GM18951 (cell line): ENCODE data around the gene CASP14.
"Not testable (repeated sequence)": the region's sequence is repeated elsewhere in the genome, so short reads cannot be mapped to it uniquely, and the experiment has no call there.

ENCODE experiments used
- POLR2A ChIP-seq: IDR thresholded peaks from 4 replicates; pipeline ENCODE4 v1.6.1; 2011; ENCODE audit warnings: mild to moderate bottlenecking; ENCODE audit not compliant: insufficient read length, insufficient read depth; ENCODE audit errors: extremely low read depth
- in situ Hi-C: fragments of 300-500 bp; cut with MboI; formaldehyde crosslinking; loops from one replicate; pipeline ENCODE4 v1.12.0; 2022; ENCODE audit warnings: low sequenced_read_pairs, mixed read lengths, inconsistent platforms; ENCODE audit not compliant: unreplicated experiment

CASP14 gene

GRCh38 chr19:15091918-15092753, 42.9 kb downstream of the CASP14 start:
- in situ Hi-C loops = no loop called here
- TF ChIP-seq POLR2A = no peak

DNA sequence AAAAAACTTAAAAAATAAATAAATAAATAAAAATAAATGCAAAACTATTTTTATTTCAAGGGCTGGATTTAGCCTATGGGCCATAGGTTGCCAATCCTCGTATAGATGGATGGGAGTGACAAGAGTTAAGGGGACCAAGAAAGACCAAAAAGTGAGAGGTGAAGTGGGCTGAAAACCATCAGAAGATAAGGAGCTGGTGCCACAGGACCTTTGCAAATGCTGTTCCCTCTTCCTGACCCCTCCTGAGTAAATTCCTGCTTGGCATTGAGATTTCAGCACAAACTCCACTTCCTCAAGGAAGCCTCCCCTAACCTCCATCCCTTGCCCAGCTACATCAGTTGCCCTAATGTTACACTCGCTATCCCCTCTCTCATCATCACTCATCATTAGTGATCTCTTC, 43.7 kb downstream of the CASP14 start:
- in situ Hi-C loops = no loop called here
- no peak for TF ChIP-seq POLR2A

DNA sequence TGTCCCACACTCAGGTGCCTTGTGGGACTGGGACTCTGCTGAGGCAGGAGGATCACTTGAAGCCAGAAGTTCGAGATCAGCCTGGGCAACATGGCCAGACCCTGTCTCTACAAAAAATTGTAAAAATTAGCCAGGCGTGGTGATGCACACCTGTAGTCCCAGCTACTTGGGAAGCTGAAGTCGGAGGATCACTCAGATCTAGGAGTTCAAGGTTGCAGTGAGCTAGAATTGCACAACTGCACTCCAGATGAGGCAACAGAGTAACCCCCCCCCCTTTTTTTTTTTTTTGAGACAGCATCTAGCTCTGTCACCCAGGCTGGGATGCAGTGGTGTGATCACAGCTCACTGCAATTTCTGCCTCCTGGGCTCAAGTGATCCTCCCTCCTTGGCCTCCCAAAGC, 46.9 kb downstream of the CASP14 start:
- no peak for TF ChIP-seq POLR2A
- in situ Hi-C loops = no loop called here

- in situ Hi-C loops = not testable (repeated sequence)
Measured at GRCh38 chr19:15097980-15098379, 48.7 kb downstream of the CASP14 start.

DNA sequence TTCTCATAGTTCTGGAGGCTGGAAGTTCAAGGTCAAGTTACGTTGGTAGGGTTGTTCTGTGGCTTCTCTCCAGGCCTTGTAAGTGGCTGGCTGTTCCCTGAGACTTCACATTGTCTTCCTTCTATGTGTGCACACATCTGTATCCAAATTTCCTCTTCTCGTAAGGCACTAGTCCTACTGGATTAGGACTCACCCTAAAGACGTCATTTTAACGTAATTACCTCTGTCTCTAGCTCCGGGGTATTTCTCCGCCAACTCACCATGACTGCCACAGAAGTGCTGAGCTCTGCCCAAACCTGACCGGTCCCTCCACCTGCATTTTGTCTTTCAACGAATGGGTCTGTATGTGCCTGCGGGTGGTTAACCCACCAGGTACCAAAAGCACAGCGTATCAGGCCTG, 49.2 kb downstream of the CASP14 start:
- in situ Hi-C loops = no loop called here
- no peak for TF ChIP-seq POLR2A

- in situ Hi-C loops = no loop called here
- no peak for TF ChIP-seq POLR2A
Measured at GRCh38 chr19:15099017-15099582, 49.8 kb downstream of the CASP14 start.

DNA sequence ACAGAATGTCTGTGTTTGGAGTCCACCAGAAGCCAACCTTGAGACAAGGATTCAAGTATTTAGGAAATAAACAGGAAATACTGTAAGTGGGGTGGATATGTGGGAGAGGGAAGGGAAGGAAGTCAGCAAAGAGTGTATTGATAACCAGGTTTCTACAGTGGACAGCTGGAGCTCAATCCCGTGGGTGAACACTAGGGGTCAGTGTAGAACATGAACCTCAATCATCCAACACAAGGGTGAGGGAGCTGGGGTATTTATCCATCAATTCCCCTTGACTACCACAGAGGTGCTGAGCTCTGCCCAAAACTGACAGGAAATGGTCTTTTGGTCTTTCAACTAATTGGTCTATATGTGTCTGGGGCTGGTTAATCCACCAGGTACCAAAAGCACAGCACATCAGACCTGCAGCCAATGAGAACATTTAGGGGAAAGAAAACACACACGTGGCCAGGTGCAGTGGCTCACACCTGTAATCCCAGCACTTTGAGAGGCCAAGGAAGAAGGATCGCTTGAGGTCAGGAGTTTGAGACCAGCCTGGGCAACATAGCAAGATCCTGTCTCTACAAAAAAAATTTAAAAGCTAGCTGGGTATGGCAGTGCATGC, 52.3 kb downstream of the CASP14 start:
- in situ Hi-C loops = no loop called here

GRCh38 chr19:15104003-15104402, 54.7 kb downstream of the CASP14 start:
- in situ Hi-C loops = no loop called here

More for the DNA sequence above, 52.3 kb downstream of the CASP14 start:
- no peak for TF ChIP-seq POLR2A

DNA sequence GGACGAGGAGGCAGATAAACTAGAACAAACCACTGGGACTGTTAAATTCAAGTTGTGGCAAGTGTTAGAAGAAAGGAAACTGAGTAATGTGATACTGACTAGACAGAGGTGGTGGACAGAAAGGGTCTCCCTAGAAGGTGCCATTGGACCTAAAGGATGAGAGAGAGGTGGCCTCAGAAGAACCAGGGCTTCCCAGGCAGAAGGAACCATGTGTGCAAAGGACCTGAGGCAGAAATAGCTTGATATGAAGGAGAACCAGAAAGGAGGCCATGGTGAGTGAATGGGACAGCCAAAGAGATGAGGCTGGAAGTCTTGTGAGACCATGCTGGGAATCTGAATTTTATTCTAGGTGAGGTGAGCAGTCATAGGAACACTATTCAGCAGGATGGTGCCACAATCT, 55.1 kb downstream of the CASP14 start:
- in situ Hi-C loops = no loop called here

More at GRCh38 chr19:15104003-15104402, 54.7 kb downstream of the CASP14 start:
- TF ChIP-seq POLR2A = no peak

GRCh38 chr19:15105044-15105443, 55.8 kb downstream of the CASP14 start:
- no peak for TF ChIP-seq POLR2A
- in situ Hi-C loops = no loop called here

More for the DNA sequence above, 55.1 kb downstream of the CASP14 start:
- TF ChIP-seq POLR2A = no peak

DNA sequence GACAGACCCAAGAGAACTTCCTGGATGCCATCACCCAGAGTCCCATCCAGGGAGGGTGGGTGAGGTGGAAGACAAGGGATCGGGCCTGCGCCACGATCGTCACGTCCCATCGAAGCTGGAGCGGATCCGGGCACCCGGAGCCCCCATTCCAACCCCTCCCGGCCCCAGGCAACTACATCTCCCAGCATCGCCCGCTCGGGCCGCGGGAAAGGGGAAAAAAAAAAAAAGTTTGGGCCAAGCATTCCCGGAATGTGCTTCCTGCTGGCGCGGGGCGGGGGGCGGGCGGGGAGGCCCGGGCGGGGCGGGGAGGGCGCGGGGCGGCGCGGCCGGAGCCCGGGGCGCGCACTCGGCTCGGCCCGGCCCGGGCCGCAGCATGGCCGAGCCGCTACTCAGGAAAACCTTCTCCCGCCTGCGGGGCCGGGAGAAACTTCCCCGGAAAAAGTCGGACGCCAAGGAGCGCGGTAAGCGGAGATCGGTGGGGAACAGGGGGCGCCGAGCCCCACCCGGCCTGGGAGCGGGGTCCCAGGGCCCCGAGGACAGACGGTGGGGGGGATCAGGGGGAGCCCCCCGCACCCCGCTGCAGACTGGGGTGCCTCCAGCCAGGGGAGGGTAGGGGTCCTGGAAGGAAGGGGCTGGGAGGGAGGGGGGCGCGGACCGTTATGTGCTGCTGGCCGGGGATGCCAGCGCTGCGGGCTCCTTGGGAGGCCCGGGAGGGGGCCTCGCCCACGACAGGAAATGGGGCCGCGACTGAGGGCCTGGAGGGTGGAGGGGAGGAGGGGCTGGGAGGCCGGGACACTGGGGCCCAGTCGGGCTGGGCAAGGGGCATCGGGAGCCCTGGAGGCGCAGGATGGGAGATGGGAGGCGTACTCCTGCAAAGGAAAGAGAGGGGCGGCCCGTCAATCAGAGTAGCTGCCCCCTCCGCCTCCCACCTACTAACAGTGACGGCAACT, 58.1 kb downstream of the CASP14 start, which contains the start of gene SYDE1:
Gene SYDE1 (plus strand): TSS at position 341 of the 950 bp plus-strand sequence. CDS start 33 bp downstream, at position 374.
- TF ChIP-seq POLR2A = no peak
- in situ Hi-C loops = no loop called here
